Trophoblast cell (in vitro differentiated cells and primary cell): ENCODE measurements around the gene PAX6.

ENCODE experiments used
- DNase-seq, 2 donors: peaks; one replicate each; pipeline ENCODE4 v3.0.0-alpha.2; 2016
- H2AFZ ChIP-seq: 2 replicates; pipeline ENCODE4 v1.6.1; 2013; ENCODE audit warnings: low read length, moderate library complexity, mild to moderate bottlenecking; ENCODE audit not compliant: insufficient read depth, poor library complexity
- H2AK5ac ChIP-seq: 2 replicates; pipeline ENCODE4 v1.6.1; 2013; ENCODE audit warnings: mild to moderate bottlenecking, low read length
- H2BK120ac ChIP-seq: 2 replicates; pipeline ENCODE4 v1.6.1; 2013; ENCODE audit warnings: low read length, mild to moderate bottlenecking, moderate library complexity; ENCODE audit not compliant: insufficient read depth, poor library complexity
- H2BK12ac ChIP-seq: 2 replicates; pipeline ENCODE4 v1.6.1; 2013; ENCODE audit warnings: mild to moderate bottlenecking, low read length, moderate library complexity
- H2BK5ac ChIP-seq: 2 replicates; pipeline ENCODE4 v1.6.1; 2013; ENCODE audit warnings: low read length, low read depth, moderate library complexity, mild to moderate bottlenecking; ENCODE audit not compliant: poor library complexity
- H3K14ac ChIP-seq: 2 replicates; pipeline ENCODE4 v1.6.1; 2013; ENCODE audit warnings: mild to moderate bottlenecking, low read length
- H3K18ac ChIP-seq: 2 replicates; pipeline ENCODE4 v1.6.1; 2013; ENCODE audit warnings: mild to moderate bottlenecking, low read length
- H3K23ac ChIP-seq: 2 replicates; pipeline ENCODE4 v1.6.1; 2013; ENCODE audit warnings: low read length
- H3K27ac ChIP-seq: 2 replicates; pipeline ENCODE4 v1.5.1; 2013; ENCODE audit warnings: low read depth, mild to moderate bottlenecking, inconsistent platforms, low read length, moderate library complexity
- H3K27me3 ChIP-seq: 2 replicates; pipeline ENCODE4 v1.6.1; 2013; ENCODE audit warnings: inconsistent platforms, mild to moderate bottlenecking, low read length, moderate library complexity; ENCODE audit not compliant: insufficient read depth
- H3K36me3 ChIP-seq, 2 experiments: 1 replicate in 1 of 2; 2 replicates in 1 of 2; pipeline ENCODE4 v1.6.1; 2013; ENCODE audit warnings: low read length in 2 of 2, mild to moderate bottlenecking in 2 of 2, moderate library complexity in 1 of 2; ENCODE audit not compliant: insufficient read depth in 2 of 2, control insufficient read depth in 1 of 2
- H3K4ac ChIP-seq: 2 replicates; pipeline ENCODE4 v1.6.1; 2013; ENCODE audit warnings: low read depth, mild to moderate bottlenecking, low read length, moderate library complexity
- H3K4me1 ChIP-seq, 2 experiments: 1 replicate in 1 of 2; 2 replicates in 1 of 2; pipeline ENCODE4 v1.6.1; 2013; ENCODE audit warnings: low read length in 2 of 2, mild to moderate bottlenecking in 2 of 2, moderate library complexity in 1 of 2; ENCODE audit not compliant: insufficient read depth in 2 of 2, control insufficient read depth in 1 of 2
- H3K4me2 ChIP-seq: 2 replicates; pipeline ENCODE4 v1.6.1; 2013; ENCODE audit warnings: inconsistent platforms, mild to moderate bottlenecking, low read length, moderate library complexity
- H3K4me3 ChIP-seq: 2 replicates; pipeline ENCODE4 v1.5.1; 2013; ENCODE audit warnings: mild to moderate bottlenecking, low read depth, low read length, inconsistent platforms
- H3K79me1 ChIP-seq: one replicate; pipeline ENCODE4 v1.6.1; 2013; ENCODE audit warnings: low read length
- H3K79me2 ChIP-seq: 2 replicates; pipeline ENCODE4 v1.6.1; 2013; ENCODE audit warnings: low read length, mild to moderate bottlenecking; ENCODE audit not compliant: control insufficient read depth, insufficient read depth, poor library complexity
- H3K9ac ChIP-seq: 2 replicates; pipeline ENCODE4 v1.6.1; 2013; ENCODE audit warnings: mild to moderate bottlenecking, low read length
- H3K9me3 ChIP-seq: 2 replicates; pipeline ENCODE4 v1.6.1; 2013; ENCODE audit warnings: low read depth, mild to moderate bottlenecking, control low read depth, inconsistent platforms, low read length; ENCODE audit not compliant: insufficient read depth
- H4K12ac ChIP-seq: 2 replicates; pipeline ENCODE4 v1.6.1; 2013; ENCODE audit warnings: low read depth, mild to moderate bottlenecking, low read length, moderate library complexity
- H4K8ac ChIP-seq: 2 replicates; pipeline ENCODE4 v1.6.1; 2013; ENCODE audit warnings: low read depth, mild to moderate bottlenecking, low read length, moderate library complexity
- H4K91ac ChIP-seq: one replicate; pipeline ENCODE4 v1.6.1; 2013; ENCODE audit warnings: low read depth, mild to moderate bottlenecking, low read length, moderate library complexity
- WGBS: extraction: QIAGEN DNeasy Blood & Tissue Kit; methylation state at CpG from one replicate; pipeline ENCODE4 v1.1.7; 2013; ENCODE audit warnings: missing lambda C conversion rate; ENCODE audit not compliant: insufficient read length, insufficient coverage; ENCODE audit errors: extremely low coverage; 5-methylcytosine and 5-hydroxymethylcytosine counted together

The PAX6 gene

GRCh38 chr11:31812383-31813381 lies 1.6 kb upstream of the PAX6 start:
- peak overlapping the region; percentile 50 for H3K4me2 ChIP-seq
- no peak overlapping the region for H4K8ac ChIP-seq
- no peaks in the 10 kb centered on the region for H3K79me2 ChIP-seq
- H4K12ac ChIP-seq: no peak overlapping the region
- no peak overlapping the region for H3K4ac ChIP-seq
- WGBS: no CpG with 5 or more reads among the region's 63 CpGs
- H3K27me3 ChIP-seq: peaks cover 95% of the 10 kb centered on the region
- H3K36me3 ChIP-seq: no peaks in the 10 kb centered on the region
- no peak overlapping the region for H3K23ac ChIP-seq
- H4K91ac ChIP-seq: no peak overlapping the region
- H3K18ac ChIP-seq: no peak overlapping the region
- H2BK120ac ChIP-seq: no peak overlapping the region
- H2BK5ac ChIP-seq: no peak overlapping the region
- peak in 1 of 2 donors; percentile 25 for DNase-seq
- no peaks in the 10 kb centered on the region for H3K79me1 ChIP-seq
- H3K4me1 ChIP-seq: peaks cover 17 to 27% of the 10 kb centered on the region in 2 experiments
- H3K9ac ChIP-seq: no peak overlapping the region
- H2AFZ ChIP-seq: no peak overlapping the region
- no peak overlapping the region for H3K27ac ChIP-seq
- peaks cover 6% of the 10 kb centered on the region for H3K9me3 ChIP-seq
- H2BK12ac ChIP-seq: no peak overlapping the region
- no peak overlapping the region for H2AK5ac ChIP-seq
- no peak overlapping the region for H3K14ac ChIP-seq
- H3K4me3 ChIP-seq: no peak overlapping the region

GRCh38 chr11:31809857-31810778 lies 1.0 kb downstream of the PAX6 start:
- Histone ChIP-seq H3K23ac (no peak overlapping the region), H2AFZ (peak overlapping the region; percentile 23), H3K9me3 (peaks cover 6% of the 10 kb centered on the region), H3K4me1 (peaks cover 17 to 26% of the 10 kb centered on the region in 2 experiments), H3K4ac (no peak overlapping the region), H3K4me2 (peak overlapping the region; percentile 66), H3K36me3 (no peaks in the 10 kb centered on the region), H2BK5ac (no peak overlapping the region), H3K27me3 (peaks cover 96% of the 10 kb centered on the region), H4K91ac (no peak overlapping the region), H3K14ac (no peak overlapping the region), H2BK120ac (no peak overlapping the region), H2AK5ac (no peak overlapping the region), H4K8ac (no peak overlapping the region), H3K18ac (no peak overlapping the region), H2BK12ac (no peak overlapping the region), H4K12ac (no peak overlapping the region), H3K27ac (no peak overlapping the region), H3K79me1 (no peaks in the 10 kb centered on the region), H3K79me2 (no peaks in the 10 kb centered on the region), H3K9ac (no peak overlapping the region), H3K4me3 (peak overlapping the region; percentile 43)
- no CpG with 5 or more reads among the region's 91 CpGs for WGBS
- peak in 1 of 2 donors; percentile 50 for DNase-seq

- Histone ChIP-seq H3K9me3 (peaks cover 6% of the 10 kb centered on the region), H3K27me3 (peaks cover 96% of the 10 kb centered on the region)
- WGBS: no CpG with 5 or more reads among the region's 6 CpGs
Measured at GRCh38 chr11:31809541-31809856, 1.6 kb downstream of the PAX6 start.

GRCh38 chr11:31808721-31809540 lies 2.2 kb downstream of the PAX6 start:
- no peak overlapping the region for H2BK120ac ChIP-seq
- no peak overlapping the region for H2BK5ac ChIP-seq
- H2AFZ ChIP-seq: no peak overlapping the region
- no peaks in the 10 kb centered on the region for H3K36me3 ChIP-seq
- peaks cover 26 to 29% of the 10 kb centered on the region in 2 experiments for H3K4me1 ChIP-seq
- H4K12ac ChIP-seq: no peak overlapping the region
- no peak overlapping the region for H4K91ac ChIP-seq
- H3K9me3 ChIP-seq: peaks cover 4% of the 10 kb centered on the region
- no peak overlapping the region for H3K18ac ChIP-seq
- no peak overlapping the region for H3K4me2 ChIP-seq
- H2BK12ac ChIP-seq: no peak overlapping the region
- no peaks in the 10 kb centered on the region for H3K79me1 ChIP-seq
- H3K27me3 ChIP-seq: peaks cover 96% of the 10 kb centered on the region
- no peak overlapping the region for H3K14ac ChIP-seq
- DNase-seq: no peak
- no peak overlapping the region for H3K4me3 ChIP-seq
- WGBS: no CpG with 5 or more reads among the region's 21 CpGs
- H4K8ac ChIP-seq: no peak overlapping the region
- no peak overlapping the region for H3K23ac ChIP-seq
- no peak overlapping the region for H3K27ac ChIP-seq
- no peak overlapping the region for H3K4ac ChIP-seq
- no peaks in the 10 kb centered on the region for H3K79me2 ChIP-seq
- no peak overlapping the region for H2AK5ac ChIP-seq
- H3K9ac ChIP-seq: no peak overlapping the region

More at GRCh38 chr11:31809541-31809856, 1.6 kb downstream of the PAX6 start:
- H3K79me2 ChIP-seq: no peaks in the 10 kb centered on the region
- H3K9ac ChIP-seq: no peak overlapping the region
- no peak overlapping the region for H2BK120ac ChIP-seq
- H3K14ac ChIP-seq: no peak overlapping the region
- no peak overlapping the region for H2BK5ac ChIP-seq
- no peak overlapping the region for H3K4me2 ChIP-seq
- no peak for DNase-seq
- H4K12ac ChIP-seq: no peak overlapping the region
- H4K8ac ChIP-seq: no peak overlapping the region
- peaks cover 23 to 26% of the 10 kb centered on the region in 2 experiments for H3K4me1 ChIP-seq
- H3K4me3 ChIP-seq: no peak overlapping the region
- H3K36me3 ChIP-seq: no peaks in the 10 kb centered on the region
- H3K18ac ChIP-seq: no peak overlapping the region
- H2AK5ac ChIP-seq: no peak overlapping the region
- H3K4ac ChIP-seq: no peak overlapping the region
- no peaks in the 10 kb centered on the region for H3K79me1 ChIP-seq
- no peak overlapping the region for H3K23ac ChIP-seq
- H2AFZ ChIP-seq: no peak overlapping the region
- H4K91ac ChIP-seq: no peak overlapping the region
- H2BK12ac ChIP-seq: no peak overlapping the region
- no peak overlapping the region for H3K27ac ChIP-seq
